Measurements from ENCODE around the gene OSBPL7.

The OSBPL7 gene

GRCh38 chr17:47864791-47865216 lies 43.2 kb upstream of the OSBPL7 start:
- H3K27ac ChIP-seq = no peak overlapping the region
- TF ChIP-seq, protein P1, sequence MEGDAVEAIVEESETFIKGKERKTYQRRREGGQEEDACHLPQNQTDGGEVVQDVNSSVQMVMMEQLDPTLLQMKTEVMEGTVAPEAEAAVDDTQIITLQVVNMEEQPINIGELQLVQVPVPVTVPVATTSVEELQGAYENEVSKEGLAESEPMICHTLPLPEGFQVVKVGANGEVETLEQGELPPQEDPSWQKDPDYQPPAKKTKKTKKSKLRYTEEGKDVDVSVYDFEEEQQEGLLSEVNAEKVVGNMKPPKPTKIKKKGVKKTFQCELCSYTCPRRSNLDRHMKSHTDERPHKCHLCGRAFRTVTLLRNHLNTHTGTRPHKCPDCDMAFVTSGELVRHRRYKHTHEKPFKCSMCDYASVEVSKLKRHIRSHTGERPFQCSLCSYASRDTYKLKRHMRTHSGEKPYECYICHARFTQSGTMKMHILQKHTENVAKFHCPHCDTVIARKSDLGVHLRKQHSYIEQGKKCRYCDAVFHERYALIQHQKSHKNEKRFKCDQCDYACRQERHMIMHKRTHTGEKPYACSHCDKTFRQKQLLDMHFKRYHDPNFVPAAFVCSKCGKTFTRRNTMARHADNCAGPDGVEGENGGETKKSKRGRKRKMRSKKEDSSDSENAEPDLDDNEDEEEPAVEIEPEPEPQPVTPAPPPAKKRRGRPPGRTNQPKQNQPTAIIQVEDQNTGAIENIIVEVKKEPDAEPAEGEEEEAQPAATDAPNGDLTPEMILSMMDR (conservative IDR thresholded peaks at IDR 0.05) = no peak

GRCh38 chr17:47862621-47863440 lies 41.2 kb upstream of the OSBPL7 start:
- TF ChIP-seq, protein P1 (conservative IDR thresholded peaks at IDR 0.05) = no peak
- H3K27ac ChIP-seq = no peak overlapping the region; the same call in 1 of the 2 replicates

- H3K27ac ChIP-seq = no peak overlapping the region
- TF ChIP-seq, protein P1 (conservative IDR thresholded peaks at IDR 0.05) = no peak
These were observed 38.8 kb upstream of the OSBPL7 start for GRCh38 chr17:47860386-47860785.

GRCh38 chr17:47857551-47858455 lies 36.2 kb upstream of the OSBPL7 start:
- TF ChIP-seq, protein P1 (conservative IDR thresholded peaks at IDR 0.05) = no peak
- H3K27ac ChIP-seq = no peak overlapping the region

DNA sequence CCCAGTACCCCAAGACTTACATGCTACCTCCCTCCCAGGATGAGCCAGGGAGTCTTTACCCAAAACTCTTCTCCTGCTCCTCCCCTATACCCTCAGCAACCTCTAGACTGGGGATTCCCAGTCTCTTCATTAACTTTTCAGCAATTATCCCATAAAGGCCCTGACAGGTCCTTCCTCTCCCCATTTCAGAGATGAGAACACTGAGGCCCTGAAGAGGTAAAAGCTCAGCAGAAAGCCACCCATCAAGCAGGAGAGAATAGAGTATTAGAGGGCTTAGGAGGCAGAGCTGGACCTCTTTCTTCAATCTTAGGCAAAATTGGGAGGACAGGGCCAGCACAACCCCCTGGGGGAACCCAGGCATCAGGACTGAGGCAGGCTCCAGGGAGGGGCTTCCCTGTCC lies 35.2 kb upstream of the OSBPL7 start:
- TF ChIP-seq, protein P1 (conservative IDR thresholded peaks at IDR 0.05) = no peak
- no peak overlapping the region for H3K27ac ChIP-seq

GRCh38 chr17:47855737-47856136 lies 34.1 kb upstream of the OSBPL7 start:
- no peak overlapping the region for H3K27ac ChIP-seq
- TF ChIP-seq, protein P1 (conservative IDR thresholded peaks at IDR 0.05) = no peak

- TF ChIP-seq, protein P1 (conservative IDR thresholded peaks at IDR 0.05) = no peak
- H3K27ac ChIP-seq = no peak overlapping the region
These were observed 32.0 kb upstream of the OSBPL7 start for GRCh38 chr17:47853616-47854015.

Data from VCaP (cell line).